B cell (primary cell): ENCODE measurements around the gene PRRC2B.

ENCODE experiments used
- CTCF ChIP-seq: fragments of 200-600 bp; IDR thresholded peaks from one replicate; pipeline ENCODE4 v1.8.0; 2022; ENCODE audit warnings: antibody characterized with exemption, mild to moderate bottlenecking
- EZH2 ChIP-seq: IDR thresholded peaks from 2 replicates; pipeline ENCODE4 v1.6.1; 2012; ENCODE audit warnings: borderline replicate concordance, low read depth, mild to moderate bottlenecking, moderate library complexity, low read length; ENCODE audit not compliant: insufficient read depth, poor library complexity, severe bottlenecking

GRCh38 chr9:131422241-131422792, 28.4 kb downstream of the PRRC2B start:
- TF ChIP-seq CTCF (no peak), EZH2 (no peak)
